OCI-LY3 (cell line): ENCODE results near the gene STARD3NL.

Source experiments
- H2AFZ ChIP-seq: fragments of 200-600, 300-600 bp; shearing (Covaris generic); 2 replicates; pipeline ENCODE4 v1.6.0; 2014; ENCODE audit warnings: antibody characterized with exemption, low read depth, low read length
- H3K27ac ChIP-seq: fragments of 200-600, 300-600 bp; sonication (generic); 2 replicates; pipeline ENCODE4 v1.5.1; 2014; ENCODE audit warnings: mild to moderate bottlenecking, low read length, moderate library complexity, mixed read lengths
- H3K27me3 ChIP-seq: fragments of 200-600, 300-600 bp; sonication (generic); 2 replicates; pipeline ENCODE4 v1.6.1; 2014; ENCODE audit warnings: low read depth, low read length, mixed read lengths
- H3K36me3 ChIP-seq: fragments of 200-600, 300-600 bp; sonication (generic); replicated peaks from 2 replicates; pipeline ENCODE3; 2014; ENCODE audit warnings: low read depth, low read length, mixed read lengths
- H3K4me1 ChIP-seq: fragments of 300-600, 200-600 bp; sonication (generic); 2 replicates; pipeline ENCODE4 v1.6.1; 2014; ENCODE audit warnings: low read length, mixed read lengths
- H3K4me2 ChIP-seq: fragments of 200-600, 300-600 bp; sonication (generic); 2 replicates; pipeline ENCODE4 v1.6.1; 2014; ENCODE audit warnings: low read length, mixed read lengths
- H3K4me3 ChIP-seq: fragments of 300-600, 200-600 bp; sonication (generic); 2 replicates; pipeline ENCODE4 v1.5.1; 2014; ENCODE audit warnings: antibody characterized with exemption, mild to moderate bottlenecking, low read length, moderate library complexity
- H3K79me2 ChIP-seq: fragments of 300-600, 200-600 bp; shearing (Covaris generic); 2 replicates; pipeline ENCODE4 v1.6.1; 2014; ENCODE audit warnings: mild to moderate bottlenecking, low read length, mixed read lengths
- H3K9ac ChIP-seq: fragments of 300-600, 200-600 bp; shearing (Covaris generic); 2 replicates; pipeline ENCODE4 v1.6.0; 2014; ENCODE audit warnings: mild to moderate bottlenecking, low read length, moderate library complexity
- H3K9me3 ChIP-seq: fragments of 200-600, 300-600 bp; shearing (Covaris generic); 2 replicates; pipeline ENCODE4 v1.6.1; 2014; ENCODE audit warnings: low read length, mixed read lengths; ENCODE audit not compliant: insufficient read depth
- H4K20me1 ChIP-seq: fragments of 200-600, 300-600 bp; sonication (generic); 2 replicates; pipeline ENCODE4 v1.6.1; 2016; ENCODE audit warnings: low read length, mixed read lengths; ENCODE audit not compliant: insufficient read depth
- EZH2phosphoT487 ChIP-seq: fragments of 200-600 bp; shearing (Covaris generic); IDR thresholded peaks from 2 replicates; pipeline ENCODE4 v1.6.1; 2018; ENCODE audit warnings: antibody characterized with exemption, mixed run types, low read depth
- TF ChIP-seq, protein P1 (sequence below): fragments of 200-600, 300-600 bp; sonication (generic); IDR thresholded peaks from 2 replicates; pipeline ENCODE4 v1.5.1; 2014; ENCODE audit warnings: antibody characterized with exemption, low read length, low read depth

The STARD3NL gene

DNA sequence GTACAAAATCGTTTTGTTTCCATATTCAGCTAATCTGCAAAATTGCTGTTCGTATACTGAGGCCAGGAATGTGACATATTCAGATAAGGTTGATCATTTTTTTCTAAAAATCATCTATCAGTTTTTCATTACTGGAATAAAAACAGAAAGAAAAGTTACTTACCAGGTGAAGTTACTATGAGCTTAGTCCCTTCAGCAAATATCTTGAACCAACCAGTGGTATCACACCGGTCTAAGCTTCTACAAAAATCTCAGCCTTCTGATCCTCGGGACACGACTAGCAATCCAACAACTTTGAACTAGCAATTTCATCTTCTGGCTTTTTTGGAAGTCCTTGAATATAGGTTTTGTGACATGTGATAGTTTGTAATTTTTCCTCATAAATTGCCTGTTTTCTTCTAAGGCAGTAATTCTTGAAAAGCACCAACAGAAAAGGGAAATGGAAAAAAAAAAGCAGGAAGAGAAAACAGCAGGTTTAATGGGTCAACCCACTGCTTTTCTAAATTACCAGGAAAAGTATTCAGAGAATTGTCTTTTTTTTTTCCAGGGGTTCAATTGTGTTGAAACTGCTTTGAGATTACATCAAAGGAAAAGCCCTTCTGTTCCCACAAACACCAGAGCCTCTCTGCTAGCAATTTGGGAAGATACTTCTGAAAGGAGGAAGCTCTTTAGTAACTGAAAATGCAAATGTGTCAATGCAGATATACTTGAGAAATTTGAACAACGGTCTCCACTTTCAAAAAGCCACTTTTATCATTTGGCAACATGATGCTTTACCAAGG, 98.2 kb downstream of the STARD3NL start:
- H3K9me3 ChIP-seq, result no peaks in the 10 kb centered on the region
- no peak overlapping the region for H3K27ac ChIP-seq
- H3K4me1 ChIP-seq, result peaks cover 7% of the 10 kb centered on the region
- no peak overlapping the region for H3K4me3 ChIP-seq
- H3K27me3 ChIP-seq, result 0 out of 2 replicates have a peak, but pooled peaks cover 5% of the 10 kb centered on the region
- no peaks in the 10 kb centered on the region for H3K79me2 ChIP-seq
- H4K20me1 ChIP-seq, result no peaks in the 10 kb centered on the region
- no peaks in the 10 kb centered on the region for H3K36me3 ChIP-seq
- H2AFZ ChIP-seq, result no peak overlapping the region
- H3K4me2 ChIP-seq, result no peak overlapping the region
- no peak overlapping the region for H3K9ac ChIP-seq
- no peak for TF ChIP-seq EZH2phosphoT487
- TF ChIP-seq, protein P1, sequence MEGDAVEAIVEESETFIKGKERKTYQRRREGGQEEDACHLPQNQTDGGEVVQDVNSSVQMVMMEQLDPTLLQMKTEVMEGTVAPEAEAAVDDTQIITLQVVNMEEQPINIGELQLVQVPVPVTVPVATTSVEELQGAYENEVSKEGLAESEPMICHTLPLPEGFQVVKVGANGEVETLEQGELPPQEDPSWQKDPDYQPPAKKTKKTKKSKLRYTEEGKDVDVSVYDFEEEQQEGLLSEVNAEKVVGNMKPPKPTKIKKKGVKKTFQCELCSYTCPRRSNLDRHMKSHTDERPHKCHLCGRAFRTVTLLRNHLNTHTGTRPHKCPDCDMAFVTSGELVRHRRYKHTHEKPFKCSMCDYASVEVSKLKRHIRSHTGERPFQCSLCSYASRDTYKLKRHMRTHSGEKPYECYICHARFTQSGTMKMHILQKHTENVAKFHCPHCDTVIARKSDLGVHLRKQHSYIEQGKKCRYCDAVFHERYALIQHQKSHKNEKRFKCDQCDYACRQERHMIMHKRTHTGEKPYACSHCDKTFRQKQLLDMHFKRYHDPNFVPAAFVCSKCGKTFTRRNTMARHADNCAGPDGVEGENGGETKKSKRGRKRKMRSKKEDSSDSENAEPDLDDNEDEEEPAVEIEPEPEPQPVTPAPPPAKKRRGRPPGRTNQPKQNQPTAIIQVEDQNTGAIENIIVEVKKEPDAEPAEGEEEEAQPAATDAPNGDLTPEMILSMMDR, result no peak

DNA sequence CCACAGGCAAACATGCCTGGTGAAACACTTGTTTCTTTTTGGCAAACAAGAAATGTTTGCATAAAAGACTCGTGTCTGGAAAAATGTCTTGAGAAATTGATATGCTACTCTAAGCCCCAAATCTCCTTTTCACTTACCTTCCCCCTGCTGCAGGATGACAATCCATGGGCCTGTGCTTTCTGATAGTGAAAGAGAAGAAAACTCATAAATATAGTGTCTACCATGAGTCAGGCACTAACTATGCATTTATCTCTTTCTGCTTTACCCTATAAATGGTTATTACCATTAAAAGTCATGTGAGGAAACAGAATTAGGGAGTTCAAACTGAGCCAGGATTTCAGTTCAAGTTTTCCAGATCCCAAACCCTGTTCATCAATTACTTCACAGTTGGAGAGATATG, 102.0 kb downstream of the STARD3NL start:
- Histone ChIP-seq H3K4me1 (peaks cover 7% of the 10 kb centered on the region), H3K4me2 (no peak overlapping the region), H2AFZ (no peak overlapping the region), H3K79me2 (no peaks in the 10 kb centered on the region), H3K27me3 (peaks cover 11% of the 10 kb centered on the region; the same call in 1 of the 2 replicates), H3K27ac (no peak overlapping the region), H4K20me1 (no peaks in the 10 kb centered on the region), H3K36me3 (no peaks in the 10 kb centered on the region), H3K9ac (no peak overlapping the region), H3K4me3 (no peak overlapping the region), H3K9me3 (no peaks in the 10 kb centered on the region)
- TF ChIP-seq, protein P1, result no peak
- TF ChIP-seq EZH2phosphoT487, result no peak
